Hepatic stellate cell (primary cell): Measurements from ENCODE around the gene ATP9B.
"Not testable (repeated sequence)": the region's sequence is repeated elsewhere in the genome, so short reads cannot be mapped to it uniquely, and the experiment has no call there.

Experiments
- DNase-seq: peaks from one replicate; pipeline ENCODE4 v3.0.0; 2011; ENCODE audit warnings: low spot score

Gene ATP9B

DNA sequence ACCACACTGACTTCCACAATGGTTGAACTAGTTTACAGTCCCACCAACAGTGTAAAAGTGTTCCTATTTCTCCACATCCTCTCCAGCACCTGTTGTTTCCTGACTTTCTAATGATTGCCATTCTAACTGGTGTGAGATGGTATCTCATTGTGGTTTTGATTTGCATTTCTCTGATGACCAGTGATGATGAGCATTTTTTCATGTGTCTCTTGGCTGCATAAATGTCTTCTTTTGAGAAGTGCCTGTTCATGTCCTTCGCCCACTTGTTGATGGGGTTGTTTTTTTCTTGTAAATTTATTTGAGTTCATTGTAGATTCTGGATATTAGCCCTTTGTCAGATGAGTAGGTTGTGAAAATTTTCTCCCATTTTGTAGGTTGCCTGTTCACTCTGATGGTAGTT is 216.0 kb downstream of the ATP9B start:
- DNase-seq, result not testable (repeated sequence)

DNA sequence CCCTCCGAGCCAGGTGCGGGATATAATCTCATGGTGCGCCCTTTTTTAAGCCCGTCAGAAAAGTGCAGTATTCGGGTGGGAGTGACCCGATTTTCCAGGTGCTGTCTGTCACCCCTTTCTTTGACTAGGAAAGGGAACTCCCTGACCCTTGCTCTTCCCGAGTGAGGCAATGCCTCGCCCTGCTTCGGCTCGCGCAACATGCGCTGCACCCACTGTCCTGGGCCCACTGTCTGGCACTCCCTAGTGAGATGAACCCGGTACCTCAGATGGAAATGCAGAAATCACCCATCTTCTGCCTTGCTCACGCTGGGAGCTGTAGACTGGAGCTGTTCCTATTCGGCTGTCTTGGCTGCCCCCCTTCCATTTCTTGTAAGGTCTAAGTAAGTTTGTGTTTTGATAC is 221.2 kb downstream of the ATP9B start:
- not testable (repeated sequence) for DNase-seq

DNA sequence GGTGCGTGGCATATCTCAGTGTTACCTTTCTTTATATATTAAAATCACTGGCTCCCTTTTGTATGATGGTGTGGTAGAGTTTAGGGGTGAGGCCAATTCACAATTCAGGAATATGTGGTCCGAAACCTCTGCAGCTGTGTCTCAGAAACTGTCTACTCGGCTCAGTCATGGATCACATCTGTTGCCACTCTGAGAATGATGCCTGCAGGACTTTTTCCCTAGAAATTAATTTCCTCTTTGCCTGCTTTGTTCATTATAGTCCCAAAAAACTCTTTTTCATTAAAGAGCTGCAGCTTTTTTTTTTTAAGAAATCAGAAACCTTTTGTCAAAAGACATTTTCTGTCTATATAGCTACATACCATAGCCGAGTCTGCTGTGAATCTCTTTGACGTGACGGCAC is 221.7 kb downstream of the ATP9B start:
- no peak for DNase-seq

DNA sequence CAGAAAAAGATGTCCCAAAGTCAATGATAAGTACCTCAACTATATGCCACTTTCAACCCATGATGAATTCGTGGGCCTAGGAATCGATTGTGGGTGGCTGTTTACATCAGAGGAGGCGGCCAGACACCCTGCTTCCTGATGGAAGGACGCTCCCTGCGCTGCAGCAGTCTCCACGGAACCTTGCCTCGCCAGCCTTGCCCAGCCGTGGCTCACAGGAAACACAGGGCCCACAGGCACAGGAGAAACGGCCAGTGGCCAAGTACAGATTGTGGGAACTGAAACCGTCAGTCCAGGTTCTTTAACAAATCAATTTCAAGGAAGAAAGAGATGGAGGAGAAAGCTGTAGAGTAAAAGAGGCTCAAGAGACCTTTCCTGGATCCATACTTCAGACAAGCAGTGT is 225.0 kb downstream of the ATP9B start:
- no peak for DNase-seq

DNA sequence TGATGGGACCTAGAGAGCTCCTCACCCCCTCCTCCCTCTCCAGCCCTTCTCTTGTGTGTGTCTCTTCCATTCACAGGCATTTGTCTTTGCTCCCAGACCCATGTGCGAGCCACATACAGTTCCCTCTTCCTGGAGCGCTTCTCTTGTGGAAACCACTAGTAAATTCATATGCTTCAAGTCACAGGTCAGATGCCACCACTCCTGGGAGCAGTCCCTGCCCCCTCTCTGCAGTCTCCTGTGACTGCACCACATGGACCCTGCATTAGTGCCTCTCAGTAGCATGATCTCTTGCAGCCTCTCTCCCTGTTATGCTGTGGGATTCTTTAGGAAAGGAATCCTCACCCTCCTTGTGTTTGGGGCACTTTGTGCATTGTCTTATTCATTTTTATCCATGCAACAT is 230.1 kb downstream of the ATP9B start:
- no peak for DNase-seq

DNA sequence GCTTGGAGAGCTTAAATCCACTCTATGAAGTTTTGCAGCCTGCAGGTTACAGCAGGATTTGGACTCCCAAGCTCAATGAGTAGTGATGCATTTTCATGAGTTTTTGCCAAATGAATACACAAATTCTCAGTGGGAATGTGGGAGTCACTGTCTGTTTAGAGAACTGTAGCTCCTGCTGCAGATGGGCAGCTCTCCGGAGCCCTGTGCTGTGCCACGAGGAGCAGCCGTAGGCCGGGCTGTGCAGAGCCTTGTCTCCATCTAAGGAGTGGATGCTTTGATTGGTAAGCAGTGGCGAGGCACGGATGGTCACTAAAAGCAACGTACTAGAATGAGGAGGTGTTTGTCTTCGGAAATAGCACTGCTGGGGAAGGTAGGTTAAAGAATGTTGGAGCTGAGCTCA is 230.5 kb downstream of the ATP9B start:
- no peak for DNase-seq

DNA sequence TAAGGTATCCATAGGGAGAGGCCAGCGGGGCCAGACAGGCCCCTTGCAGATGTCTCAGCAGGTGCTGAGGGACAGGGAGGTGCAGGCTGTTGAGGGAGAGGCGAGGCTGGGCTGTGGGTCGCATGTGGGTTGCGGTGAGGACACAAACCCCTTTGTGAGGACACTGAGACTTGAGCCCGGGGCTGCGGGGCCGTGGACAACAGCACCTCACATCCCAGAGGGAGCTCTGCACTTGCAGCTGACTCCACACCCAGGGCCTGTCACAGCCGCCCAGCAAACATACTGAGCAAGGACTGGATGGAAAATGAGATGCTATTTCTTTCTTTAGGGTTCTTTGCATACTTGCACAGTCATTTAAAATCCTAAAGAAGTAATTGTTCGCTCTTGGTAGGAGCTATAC is 231.2 kb downstream of the ATP9B start:
- no peak for DNase-seq

DNA sequence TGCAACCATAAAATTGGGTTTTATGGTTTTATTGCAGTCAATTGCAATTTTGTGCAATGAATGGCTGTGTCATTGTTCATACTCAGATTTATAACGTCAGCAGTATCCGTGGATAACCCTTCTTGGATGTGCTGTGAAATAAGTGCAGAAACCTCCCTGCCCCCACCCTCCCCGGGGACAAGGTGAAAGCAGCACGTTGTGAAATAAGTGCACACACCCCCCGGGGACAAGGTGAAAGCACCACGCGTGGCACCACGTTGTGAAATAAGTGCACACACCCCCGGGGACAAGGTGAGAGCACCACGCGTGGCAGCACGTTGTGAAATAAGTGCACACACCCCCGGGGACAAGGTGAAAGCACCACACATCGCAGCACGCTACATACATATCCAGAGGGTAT is 232.9 kb downstream of the ATP9B start:
- no peak for DNase-seq

DNA sequence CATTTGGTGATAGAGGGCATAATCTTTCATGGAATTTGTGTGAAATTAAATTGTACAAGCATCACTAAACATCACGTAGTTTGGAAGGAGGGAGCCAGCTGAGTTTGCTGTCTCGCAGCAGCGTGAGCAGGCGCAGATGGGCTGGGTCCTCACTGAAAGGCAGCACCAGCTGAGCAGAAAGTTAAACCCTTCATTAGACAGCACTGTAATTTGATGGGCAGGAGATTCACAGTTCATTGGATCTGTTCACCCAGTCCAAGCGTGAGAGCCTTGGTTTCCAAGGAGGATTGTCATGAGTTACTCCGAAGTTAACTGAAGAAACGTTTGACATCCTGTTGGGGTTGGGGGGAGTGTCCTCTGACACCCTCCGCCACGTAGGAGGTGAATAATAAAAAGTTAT is 236.7 kb downstream of the ATP9B start:
- DNase-seq, result no peak

DNA sequence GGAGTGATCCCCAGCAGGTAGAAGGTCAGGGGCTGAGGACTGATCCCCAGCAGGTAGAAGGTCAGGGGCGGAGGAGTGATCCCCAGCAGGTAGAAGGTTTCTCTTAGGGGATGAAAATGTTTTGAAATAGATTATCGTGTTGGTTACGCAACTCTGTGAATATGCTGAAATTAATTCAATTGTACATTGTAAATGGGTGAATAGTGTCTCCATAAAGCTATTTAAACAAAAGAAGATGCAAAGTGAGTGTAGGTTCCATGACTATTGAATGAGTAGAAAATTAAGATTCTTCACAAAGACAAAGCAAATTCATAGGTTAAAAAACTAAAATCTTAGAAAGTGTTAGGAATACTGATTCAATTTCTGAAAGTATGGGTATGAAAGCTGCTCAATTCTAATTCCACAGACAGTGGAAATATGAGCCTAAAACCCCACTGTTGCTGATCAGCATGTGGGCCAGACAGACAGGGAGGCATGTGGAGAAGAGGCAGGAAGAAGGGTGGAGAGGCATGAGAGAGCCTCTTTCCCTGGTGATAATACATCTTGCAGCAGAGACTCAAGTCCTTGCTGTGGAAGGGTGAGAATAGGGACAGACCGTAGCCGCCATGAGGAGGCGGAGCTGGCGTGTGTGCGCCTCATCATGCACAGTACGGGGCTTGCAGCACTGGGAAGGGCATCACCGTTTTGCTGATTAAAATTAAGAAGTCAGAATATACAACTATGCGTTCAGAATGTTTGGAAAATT is 240.6 kb downstream of the ATP9B start:
- DNase-seq, result no peak

DNA sequence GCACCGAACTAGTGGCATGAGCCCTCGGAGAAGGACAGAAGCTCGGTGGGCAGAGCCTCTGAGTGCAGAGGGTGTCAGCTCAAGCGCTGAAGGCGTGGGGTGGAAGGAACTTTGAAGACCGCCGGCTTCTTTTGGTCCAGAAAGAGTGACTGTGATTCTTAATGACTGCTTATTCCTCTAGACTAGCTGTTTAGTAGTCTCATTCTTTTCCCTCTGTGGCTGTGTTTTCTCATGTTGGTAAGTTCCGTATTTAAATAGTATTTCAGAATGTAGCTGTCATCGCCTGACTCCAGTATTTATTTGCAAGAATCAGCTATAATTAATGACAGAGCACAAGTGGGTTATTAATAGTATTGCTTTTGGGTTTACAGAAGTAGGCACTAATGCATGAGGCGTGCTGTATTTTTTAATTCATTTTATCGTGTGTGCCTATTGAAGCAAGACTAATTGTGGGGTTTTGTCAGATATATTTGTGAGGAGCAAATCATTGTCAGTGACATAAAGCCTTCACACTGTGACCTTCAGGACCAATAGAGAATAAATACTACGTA is 245.7 kb downstream of the ATP9B start:
- no peak for DNase-seq

DNA sequence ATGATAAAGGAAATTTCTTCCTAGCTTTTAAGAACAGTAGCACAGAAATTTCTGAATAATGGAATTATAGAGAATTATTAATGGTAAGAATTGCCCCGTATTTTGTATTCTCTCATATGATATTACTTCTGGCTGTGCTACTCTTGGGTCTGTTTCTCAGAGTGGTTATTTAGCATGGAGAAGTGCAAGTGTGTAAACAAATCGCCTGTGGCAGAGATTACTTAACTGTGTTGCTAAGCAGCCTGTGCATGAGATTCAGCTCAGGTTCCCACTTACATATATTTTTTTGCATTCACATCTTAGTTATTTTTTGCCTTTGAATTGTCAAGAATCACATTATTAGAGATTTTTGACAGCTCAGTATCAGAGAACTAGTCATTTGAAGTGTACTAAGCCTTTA is 246.4 kb downstream of the ATP9B start:
- DNase-seq, result no peak

DNA sequence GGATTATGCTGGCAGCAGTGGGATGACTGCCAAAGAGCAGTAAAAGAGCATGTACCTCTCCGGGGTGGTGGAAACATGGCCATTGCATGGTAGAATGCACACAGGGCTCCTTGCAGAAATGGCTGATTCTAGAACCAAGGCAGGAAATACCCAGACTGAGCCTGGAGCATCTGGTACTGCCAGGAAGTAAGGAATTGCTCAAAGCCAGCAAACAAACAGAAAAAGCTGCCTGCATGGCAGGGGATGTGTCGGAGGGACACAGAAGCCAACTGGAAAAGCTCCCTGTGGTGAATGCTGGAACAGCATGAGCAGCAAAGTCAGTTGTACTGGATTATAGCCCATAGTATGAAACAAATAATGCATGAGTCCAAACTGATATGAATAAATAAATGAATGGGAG is 248.5 kb downstream of the ATP9B start:
- no peak for DNase-seq

DNA sequence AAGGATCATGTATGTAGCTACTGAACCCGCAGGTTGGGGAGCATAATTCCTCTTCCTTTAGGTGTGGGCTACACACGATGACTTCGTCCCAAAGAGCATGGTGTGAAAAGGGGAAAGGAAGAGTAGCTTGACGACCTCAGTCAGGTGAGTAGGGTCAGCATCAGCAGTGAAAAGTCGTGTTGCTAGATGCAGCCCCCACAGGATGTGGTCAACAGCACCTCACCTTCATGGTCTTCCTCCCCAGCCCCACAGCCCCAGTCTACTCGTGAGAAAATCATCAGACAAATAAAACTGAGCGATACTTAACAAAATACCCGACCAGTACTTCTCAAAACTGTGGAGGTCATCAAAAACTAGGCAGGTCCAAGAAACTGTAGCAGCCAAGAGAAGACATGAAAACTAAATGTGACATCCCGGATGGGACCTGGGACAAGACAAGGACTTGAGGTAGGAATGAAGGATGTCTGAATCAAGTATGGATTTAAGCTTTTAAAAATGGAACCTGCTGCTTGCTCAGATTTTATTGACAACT is 249.0 kb downstream of the ATP9B start:
- no peak for DNase-seq

DNA sequence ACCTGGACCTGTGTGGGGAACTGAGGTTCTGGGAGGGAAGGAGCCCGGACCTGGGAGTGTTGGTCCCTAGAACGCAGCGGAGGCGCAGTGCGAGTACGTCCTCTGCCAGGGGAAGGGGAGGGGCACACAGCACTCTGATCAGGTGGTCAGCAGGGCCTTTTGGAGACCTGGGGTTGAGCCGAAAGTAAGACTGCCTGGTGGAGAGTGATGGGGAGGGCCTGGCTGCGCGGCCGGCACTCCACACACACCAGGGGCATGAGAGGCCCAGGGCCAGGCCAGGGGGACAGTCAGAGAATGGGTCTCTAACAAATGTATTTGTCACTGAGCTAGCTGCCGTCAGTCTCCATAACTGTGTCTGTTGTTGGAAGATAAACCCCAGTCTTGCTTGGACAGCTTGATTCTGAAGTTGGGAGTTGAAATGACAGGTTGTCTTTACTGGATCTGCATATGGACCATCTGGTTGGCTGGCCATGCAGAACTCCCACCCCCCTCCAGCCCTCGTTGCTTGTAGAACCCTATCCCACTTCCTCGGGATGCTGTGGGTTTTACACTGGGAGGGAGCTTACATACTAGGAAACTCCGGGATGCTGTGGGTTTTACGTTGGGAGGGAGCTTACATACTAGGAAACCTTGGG is 251.1 kb downstream of the ATP9B start:
- DNase-seq, result no peak

DNA sequence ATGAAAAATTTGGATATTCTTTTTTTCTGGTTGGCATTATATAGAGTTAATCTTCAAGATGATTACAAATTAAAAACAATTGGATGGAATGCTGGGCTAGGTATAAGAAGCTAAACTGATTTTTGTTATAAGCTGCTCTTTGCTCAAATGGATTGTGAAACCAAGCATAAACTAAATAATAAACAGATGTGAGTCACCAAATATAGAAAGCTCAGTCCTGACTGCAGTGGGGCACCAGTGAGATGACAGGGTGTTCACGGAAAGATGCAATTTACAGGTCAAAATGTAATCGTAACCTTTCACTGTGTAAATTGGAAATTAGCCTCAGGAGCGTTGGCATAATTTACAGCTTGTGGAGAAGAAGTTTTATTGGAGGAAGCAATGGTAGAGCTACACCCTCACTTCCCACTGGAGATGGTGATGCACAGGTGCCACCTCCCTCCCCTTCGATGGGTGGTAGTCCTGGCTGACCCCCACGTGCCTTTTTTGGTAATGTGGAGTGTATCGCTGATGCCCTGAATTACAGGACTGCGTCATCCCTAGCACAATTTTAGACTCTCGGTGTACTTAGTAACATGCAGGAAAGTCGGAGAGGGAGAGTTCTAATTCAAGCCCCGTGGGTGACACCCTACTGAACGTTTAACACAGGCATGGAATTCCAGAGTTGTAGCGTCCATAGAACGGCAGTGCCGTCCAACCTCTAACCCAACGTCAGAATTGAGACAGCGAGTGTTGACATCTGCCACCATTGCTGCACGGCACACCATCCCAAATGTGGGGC is 252.6 kb downstream of the ATP9B start:
- DNase-seq, result peak; percentile 22

DNA sequence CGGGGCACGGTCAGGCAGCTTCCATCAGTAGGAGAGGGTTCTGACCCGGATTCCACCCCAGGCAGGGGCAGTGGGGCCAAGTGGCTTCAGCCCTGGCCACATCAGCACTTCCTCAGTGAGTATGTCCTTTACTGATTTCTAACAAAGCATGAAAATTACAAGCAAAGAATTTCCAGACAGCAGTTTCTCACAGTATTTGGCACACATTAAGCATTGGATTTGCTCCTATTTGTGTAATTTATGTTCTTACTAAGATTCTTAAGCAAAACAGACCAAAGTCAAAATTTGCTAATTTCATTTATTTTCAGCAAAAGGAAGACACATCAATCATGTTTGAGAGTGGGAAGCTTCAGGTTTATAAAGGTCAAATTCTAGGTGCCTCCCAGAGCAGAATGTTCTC is 253.2 kb downstream of the ATP9B start:
- no peak for DNase-seq

DNA sequence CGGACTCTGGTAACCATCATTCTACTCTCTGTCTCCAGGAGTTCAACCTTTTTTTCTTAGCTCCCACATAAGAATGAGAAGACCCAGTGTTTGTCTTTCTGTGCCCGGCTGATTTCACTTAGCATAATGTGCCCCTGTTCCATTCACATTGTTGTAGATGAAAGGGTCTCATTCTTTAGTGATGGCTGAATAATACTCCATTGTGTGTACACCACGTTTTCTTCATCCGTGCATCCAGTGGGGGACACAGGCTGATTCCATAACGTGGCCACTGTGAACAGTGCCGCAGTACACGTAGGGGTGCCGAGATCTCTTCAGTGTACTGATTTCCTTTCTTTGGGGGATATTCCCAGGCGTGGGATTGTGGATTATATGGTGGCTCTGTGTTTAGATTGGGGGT is 254.3 kb downstream of the ATP9B start:
- no peak for DNase-seq

DNA sequence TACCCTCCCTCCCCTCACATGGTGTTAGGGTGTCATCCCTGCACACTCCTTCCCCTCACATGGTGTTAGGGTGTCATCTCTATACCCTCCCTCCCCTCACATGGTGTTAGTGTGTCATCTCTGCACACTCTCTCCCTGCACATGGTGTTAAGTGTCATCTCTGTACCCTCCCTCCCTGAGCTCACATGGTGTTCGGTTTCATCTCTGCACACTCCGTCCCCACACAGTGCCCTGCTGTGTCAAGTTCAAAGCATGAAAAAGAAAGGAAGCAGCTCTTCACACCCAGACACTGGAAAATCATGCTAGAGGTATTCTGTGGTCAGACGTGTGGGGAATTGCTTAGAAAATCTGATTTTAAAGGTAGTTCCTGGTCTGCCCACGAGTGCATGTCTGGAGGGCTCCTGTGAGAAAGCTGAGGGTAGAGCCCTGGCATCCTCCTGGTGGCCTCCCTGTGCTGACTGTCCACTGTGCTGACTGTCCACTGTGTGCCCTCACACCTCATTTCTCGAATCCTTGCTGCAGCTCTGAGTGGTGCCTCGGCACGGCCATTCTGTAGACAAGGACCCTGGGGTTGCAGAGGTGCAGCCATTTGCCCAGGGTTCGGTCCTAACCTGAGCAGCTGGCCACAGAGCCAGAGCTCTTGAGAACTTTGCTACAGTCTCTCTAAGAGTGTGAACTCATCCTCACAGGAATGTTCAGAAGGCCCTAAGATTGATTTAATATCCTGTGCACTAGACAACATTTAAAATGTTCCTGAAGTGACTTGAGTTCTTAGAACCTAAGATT is 257.4 kb downstream of the ATP9B start:
- no peak for DNase-seq

DNA sequence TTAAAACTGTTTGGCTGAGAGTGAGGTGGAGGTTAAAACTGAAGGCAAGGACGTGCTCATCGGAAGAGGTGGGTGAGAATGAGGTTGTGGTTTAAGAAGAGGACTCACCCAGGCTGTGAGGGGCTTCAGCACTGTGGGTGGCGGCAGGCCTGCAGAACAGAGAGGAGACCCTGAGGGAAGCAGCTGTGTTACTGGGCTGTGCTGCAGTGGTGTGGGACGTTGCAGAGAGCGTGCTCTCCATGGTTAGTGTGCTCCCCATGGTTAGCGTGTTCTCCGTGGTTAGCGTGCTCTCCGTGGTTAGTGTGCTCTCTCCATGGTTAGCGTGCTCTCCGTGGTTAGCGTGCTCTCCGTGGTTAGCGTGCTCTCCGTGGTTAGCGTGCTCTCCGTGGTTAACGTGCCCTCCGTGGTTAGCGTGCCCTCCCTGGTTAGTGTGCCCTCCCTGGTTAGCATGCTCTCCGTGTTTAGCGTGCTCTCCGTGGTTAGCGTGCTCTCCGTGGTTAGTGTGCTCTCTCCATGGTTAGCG is 258.1 kb downstream of the ATP9B start:
- no peak for DNase-seq

DNA sequence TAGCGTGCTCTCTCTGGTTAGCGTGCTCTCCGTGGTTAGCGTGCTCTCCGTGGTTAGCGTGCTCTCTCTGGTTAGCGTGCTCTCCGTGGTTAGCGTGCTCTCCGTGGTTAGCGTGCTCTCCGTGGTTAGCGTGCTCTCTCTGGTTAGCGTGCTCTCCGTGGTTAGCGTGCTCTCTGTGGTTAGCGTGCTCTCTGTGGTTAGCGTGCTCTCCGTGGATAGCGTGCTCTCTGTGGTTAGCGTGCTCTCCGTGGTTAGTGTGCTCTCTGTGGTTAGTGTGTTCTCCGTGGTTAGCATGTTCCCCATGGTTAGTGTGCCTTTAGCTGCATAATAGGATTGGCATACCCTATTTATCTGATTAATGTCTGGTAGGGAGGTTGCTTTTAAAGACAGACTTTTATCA is 258.7 kb downstream of the ATP9B start:
- not testable (repeated sequence) for DNase-seq

DNA sequence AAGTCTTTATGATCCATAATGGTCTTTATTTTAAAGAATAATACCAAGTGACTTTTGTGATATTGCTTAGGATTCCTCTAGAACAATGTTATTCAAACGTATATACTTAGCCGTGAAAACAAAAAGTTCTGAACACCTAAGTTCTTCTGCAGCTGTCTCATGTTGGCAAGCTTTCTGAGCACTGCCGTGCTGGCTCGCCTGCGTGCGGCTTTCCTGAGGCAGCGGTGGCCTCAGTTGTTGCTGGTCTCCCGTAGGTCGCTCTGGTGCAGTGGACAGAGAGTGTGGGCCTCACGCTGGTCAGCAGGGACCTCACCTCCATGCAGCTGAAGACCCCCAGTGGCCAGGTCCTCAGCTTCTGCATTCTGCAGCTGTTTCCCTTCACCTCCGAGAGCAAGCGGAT is 259.7 kb downstream of the ATP9B start:
- no peak for DNase-seq
